Endothelial cell of umbilical vein (primary cell): ENCODE results near the gene CNGB1. TPM values are rescaled to one million over a fixed set of nuclear protein-coding genes. Genes with fewer than 3 reads are reported as not detected.

Experiments
- BruUV-seq: library from RNA; stranded (reverse); fragments of 400-500 nt; replicated peaks from 2 replicates; lab custom pipeline; 2021; lab: Mats Ljungman, UMichigan
- CTCF ChIA-PET: fragments of 300-600, 350-600 bp; sonication (Branson Sonifier 250); formaldehyde crosslinking; loops from one replicate; lab custom pipeline; 2021; ENCODE audit warnings: antibody characterized with exemption, inconsistent platforms; lab: Charles Lee
- POLR2A ChIA-PET: fragments of 300-600, 350-600 bp; sonication (Branson Sonifier 250); formaldehyde crosslinking; loops from one replicate; lab custom pipeline; 2021; ENCODE audit warnings: antibody characterized with exemption, inconsistent platforms; lab: Charles Lee
- DNase-seq: peaks from one replicate; pipeline ENCODE4 v3.0.0-alpha.2; 2011; ENCODE audit warnings: low read depth, low spot score
- FAIRE-seq: peaks from 2 replicates; lab custom pipeline; 2011; peaks lifted over from hg19 to GRCh38; lab: Jason Lieb, UNC
- H2AFZ ChIP-seq: 2 replicates; pipeline ENCODE4 v1.6.0; 2012; ENCODE audit warnings: low read depth, low read length, control low read depth, inconsistent platforms
- H3K27ac ChIP-seq: 2 replicates; pipeline ENCODE4 v1.5.1; 2011; ENCODE audit warnings: low read depth, mild to moderate bottlenecking, control low read depth, low read length, moderate library complexity; ENCODE audit not compliant: insufficient read depth
- H3K27me3 ChIP-seq, 2 experiments: 2 replicates each; pipeline versions ENCODE4 v1.6.0 to v1.6.1; 2011; ENCODE audit warnings: low read length in 2 of 2, mixed read lengths in 1 of 2; ENCODE audit not compliant: control insufficient read depth in 2 of 2, insufficient read depth in 2 of 2
- H3K36me3 ChIP-seq, 2 experiments: 2 replicates in 1 of 2; 3 replicates in 1 of 2; pipeline ENCODE4 v1.5.1; 2011; ENCODE audit warnings: low read length in 2 of 2, mild to moderate bottlenecking in 1 of 2, moderate library complexity in 1 of 2; ENCODE audit not compliant: control insufficient read depth in 2 of 2, insufficient read depth in 2 of 2; ENCODE audit errors: extremely low read depth in 1 of 2
- H3K4me1 ChIP-seq: 3 replicates; pipeline ENCODE4 v1.5.1; 2011; ENCODE audit warnings: mild to moderate bottlenecking, low read length; ENCODE audit not compliant: control insufficient read depth, insufficient read depth; ENCODE audit errors: extremely low read depth
- H3K4me2 ChIP-seq: 2 replicates; pipeline ENCODE4 v1.6.1; 2011; ENCODE audit warnings: low read length, control low read depth, mixed read lengths; ENCODE audit not compliant: insufficient read depth
- H3K4me3 ChIP-seq, 3 experiments: fragments of 200-600 bp in 1 of 3; sonication (generic), shearing (Covaris generic) in 1 of 3; replicated peaks in 1 of 3; 2 replicates each; pipeline ENCODE4 v1.5.1; 2011 to 2016; ENCODE audit warnings: control low read depth in 3 of 3, low read length in 3 of 3, mild to moderate bottlenecking in 2 of 3, inconsistent platforms in 1 of 3, low read depth in 1 of 3, moderate library complexity in 1 of 3; ENCODE audit not compliant: insufficient read depth in 1 of 3
- H3K79me2 ChIP-seq: 2 replicates; pipeline ENCODE4 v1.6.0; 2012; ENCODE audit warnings: low read length, inconsistent platforms; ENCODE audit not compliant: control insufficient read depth, insufficient read depth
- H3K9ac ChIP-seq: replicated peaks from 2 replicates; pipeline ENCODE3; 2011; ENCODE audit warnings: low read length, control low read depth; ENCODE audit not compliant: insufficient read depth; ENCODE audit errors: extremely low read depth
- H3K9me1 ChIP-seq: replicated peaks from 3 replicates; pipeline ENCODE4 v1.6.0; 2011; ENCODE audit warnings: mild to moderate bottlenecking, low read length; ENCODE audit not compliant: control insufficient read depth, insufficient read depth; ENCODE audit errors: extremely low read depth
- H3K9me3 ChIP-seq: replicated peaks from 2 replicates; pipeline ENCODE4 v1.5.1; 2012; ENCODE audit warnings: low read length, inconsistent platforms; ENCODE audit not compliant: control insufficient read depth, insufficient read depth
- H4K20me1 ChIP-seq: replicated peaks from 2 replicates; pipeline ENCODE3; 2011; ENCODE audit warnings: mild to moderate bottlenecking, low read length; ENCODE audit not compliant: control insufficient read depth, insufficient read depth; ENCODE audit errors: extremely low read depth
- CTCF ChIP-seq, 2 donors: IDR thresholded peaks; 1 replicate in 1 of 2; 2 replicates in 1 of 2; pipeline ENCODE4 v1.5.1; 2011; ENCODE audit warnings: low read length in 2 of 2, mild to moderate bottlenecking in 2 of 2, moderate library complexity in 2 of 2, control low read depth in 1 of 2, inconsistent platforms in 1 of 2, low read depth in 1 of 2; ENCODE audit not compliant: insufficient read depth in 1 of 2; ENCODE audit errors: extremely low read depth in 1 of 2
- EZH2 ChIP-seq: IDR thresholded peaks from 2 replicates; pipeline ENCODE4 v1.6.1; 2012; ENCODE audit warnings: borderline replicate concordance, low read depth, mild to moderate bottlenecking, moderate library complexity, low read length, inconsistent platforms; ENCODE audit not compliant: severe bottlenecking
- JUN ChIP-seq: IDR thresholded peaks from 2 replicates; pipeline ENCODE4 v1.6.1; 2011; ENCODE audit warnings: borderline replicate concordance, low read depth; ENCODE audit not compliant: insufficient read length, insufficient read depth
- POLR2A ChIP-seq: IDR thresholded peaks from 2 replicates; pipeline ENCODE4 v1.6.1; 2012; ENCODE audit warnings: low read depth, mild to moderate bottlenecking, control low read depth, low read length
- dilution Hi-C: fragments of 300-500 bp; cut with MboI; formaldehyde crosslinking; loops from one replicate; pipeline ENCODE4 v1.15.0; 2019; ENCODE audit warnings: low sequenced_read_pairs; ENCODE audit not compliant: extremely low pct_ligation_motif_present
- intact Hi-C: fragments of 100-400 bp; cut with micrococcal nuclease; formaldehyde crosslinking; loops from one replicate; pipeline ENCODE4 v1.10.0; 2022
- polyA plus RNA-seq, 4 experiments: library from polyadenylated mRNA; depleted of rRNA in 3 of 4; stranded (reverse) in 3 of 4; unstranded in 1 of 4; fragments of >200 nt; gene quantifications; 2 replicates each; pipeline versions ENCODE4 v1.2.1 to v1.2.3, GENCODE V29; 2011 to 2012; ENCODE audit warnings: missing spikeins in 1 of 4
- total RNA-seq: library from RNA; stranded (reverse); gene quantifications from 2 replicates; pipeline ENCODE4 v1.2.3, GENCODE V29; 2021

Gene CNGB1
- total and polyA plus RNA-seq, 2 donors (not counting 3 experiments of a cell fraction or from before 2014, with no cell fraction given) = not detected

GRCh38 chr16:57939872-57940224, 31.1 kb downstream of the CNGB1 start:
- Histone ChIP-seq H4K20me1 (no peaks in the 10 kb centered on the region), H3K4me3 (no peak overlapping the region), H3K79me2 (no peaks in the 10 kb centered on the region), H3K27ac (no peak overlapping the region), H3K4me2 (no peak overlapping the region), H3K9me3 (no peaks in the 10 kb centered on the region), H3K27me3 (no peaks in the 10 kb centered on the region), H3K4me1 (no peaks in the 10 kb centered on the region), H2AFZ (no peak overlapping the region), H3K9me1 (no peaks in the 10 kb centered on the region), H3K9ac (no peak overlapping the region), H3K36me3 (no peaks in the 10 kb centered on the region)
- ChIA-PET POLR2A (no interaction called here), CTCF (interaction anchor here (0.6 to 1.5 kb wide), 3 partner anchors 9 to 19 kb away, joined by 3 to 4 read pairs (median 3); no protein-coding TSS in a partner anchor)
- TF ChIP-seq EZH2 (no peak), POLR2A (no peak)
- BruUV-seq = no TSS peak
- dilution Hi-C loops = no loop called here
- intact Hi-C loops = no loop called here
- DNase-seq = no peak
- FAIRE-seq = no peak

GRCh38 chr16:57938936-57939871, 31.7 kb downstream of the CNGB1 start:
- Histone ChIP-seq H3K4me1 (no peaks in the 10 kb centered on the region), H2AFZ (peak overlapping the region; percentile 22), H3K9me3 (no peaks in the 10 kb centered on the region), H3K4me2 (no peak overlapping the region), H3K9me1 (no peaks in the 10 kb centered on the region), H3K9ac (no peak overlapping the region), H3K36me3 (no peaks in the 10 kb centered on the region), H4K20me1 (no peaks in the 10 kb centered on the region), H3K27ac (no peak overlapping the region), H3K4me3 (no peak overlapping the region), H3K27me3 (no peaks in the 10 kb centered on the region), H3K79me2 (no peaks in the 10 kb centered on the region)
- TF ChIP-seq JUN (no peak), CTCF (IDR thresholded peaks at IDR 0.05; ENCODE audit: extremely low read depth in 1 of 2, insufficient read depth in 1 of 2, low read depth in 1 of 2, low read length in 2 of 2) (peak in 1 of 2 donors; percentile 7)
- POLR2A ChIA-PET = no interaction called here
- CTCF ChIA-PET = interaction anchor here (0.9 to 1.5 kb wide), 5 partner anchors 8 to 35 kb away, joined by 3 to 5 read pairs (median 4); no protein-coding TSS in a partner anchor
- dilution Hi-C loops = no loop called here
- BruUV-seq = no TSS peak
- DNase-seq (peak; percentile 9), FAIRE-seq (no peak)
- intact Hi-C loops = no loop called here
